ENCODE data around the gene ATP2A2.
"Not testable (repeated sequence)": the region's sequence is repeated elsewhere in the genome, so short reads cannot be mapped to it uniquely, and the experiment has no call there.

The ATP2A2 gene

GRCh38 chr12:110343114-110343513, 62.1 kb downstream of the ATP2A2 start:
- no peak for DNase-seq (ENCODE audit: low read depth)

GRCh38 chr12:110343736-110344555, 62.9 kb downstream of the ATP2A2 start:
- no peak for DNase-seq (ENCODE audit: low read depth)

- no peak for DNase-seq (ENCODE audit: low read depth)
Observed at GRCh38 chr12:110344657-110345056, 63.6 kb downstream of the ATP2A2 start.

GRCh38 chr12:110345176-110345661, 64.2 kb downstream of the ATP2A2 start:
- DNase-seq (ENCODE audit: low read depth) = no peak

GRCh38 chr12:110345963-110346362, 64.9 kb downstream of the ATP2A2 start:
- no peak for DNase-seq (ENCODE audit: low read depth)

- no peak for DNase-seq (ENCODE audit: low read depth)
Observed at GRCh38 chr12:110347767-110348166, 66.7 kb downstream of the ATP2A2 start.

GRCh38 chr12:110348431-110349059, 67.5 kb downstream of the ATP2A2 start:
- no peak for DNase-seq (ENCODE audit: low read depth)

DNA sequence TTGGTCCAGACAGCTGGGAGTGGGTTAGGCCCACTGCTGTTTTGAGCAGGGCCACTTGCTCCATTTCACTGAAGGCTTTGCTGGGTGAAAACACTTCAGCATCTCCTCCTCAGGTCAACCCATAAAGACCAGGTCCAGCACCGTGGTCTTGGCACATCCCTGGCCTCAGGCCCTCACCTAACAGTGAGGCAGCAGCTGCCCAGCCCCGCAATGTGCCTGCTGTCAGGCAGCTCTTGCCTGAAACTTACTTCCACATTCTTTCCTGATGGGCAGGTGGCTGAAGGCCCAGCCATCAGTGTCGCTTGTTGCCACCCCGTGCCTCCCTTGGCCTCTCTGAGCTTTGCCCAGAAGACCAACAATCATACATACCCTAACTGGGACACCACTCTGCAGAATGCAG, 68.0 kb downstream of the ATP2A2 start:
- no peak for DNase-seq (ENCODE audit: low read depth)

- no peak for DNase-seq (ENCODE audit: low read depth)
Observed at GRCh38 chr12:110349514-110350151, 68.6 kb downstream of the ATP2A2 start.

DNA sequence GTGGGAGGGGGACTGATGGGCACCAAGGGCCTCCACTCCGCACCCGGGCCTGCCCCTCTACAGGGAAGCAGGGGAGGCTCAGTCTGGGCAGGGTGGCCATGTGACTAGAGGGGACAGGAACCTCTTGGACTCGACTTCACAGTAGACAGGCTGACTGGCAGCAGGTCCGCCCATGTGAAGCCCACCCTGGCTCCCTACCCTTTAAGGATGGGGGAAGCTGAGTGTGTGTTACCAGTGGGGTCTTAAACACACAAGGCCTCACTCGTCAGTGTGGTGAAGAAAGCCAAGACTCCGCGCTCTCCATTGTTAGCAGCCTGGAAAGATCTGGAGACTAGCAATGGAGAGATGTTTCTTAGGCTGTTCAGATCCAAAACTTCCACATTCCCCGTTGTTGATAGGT, 70.1 kb downstream of the ATP2A2 start:
- no peak for DNase-seq (ENCODE audit: low read depth)

DNA sequence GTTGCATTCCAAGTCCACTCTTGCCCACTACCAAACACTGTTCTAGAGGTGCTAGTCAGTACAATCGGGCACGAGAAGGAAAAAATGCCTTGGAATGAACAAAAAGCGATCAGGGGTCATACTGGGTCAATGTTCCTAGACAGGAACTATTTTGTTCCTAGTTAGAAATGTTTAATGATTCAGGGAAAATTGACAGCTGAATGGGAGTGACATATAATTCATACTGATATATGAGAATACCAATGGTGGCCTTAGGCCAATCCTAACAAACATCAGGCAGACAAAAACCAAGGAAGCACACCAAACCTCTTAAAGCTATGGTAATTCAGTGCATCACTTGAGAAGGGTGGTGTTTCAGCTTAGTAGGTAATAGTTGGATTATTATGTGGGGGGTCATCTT, 71.4 kb downstream of the ATP2A2 start:
- DNase-seq (ENCODE audit: low read depth) = no peak

DNA sequence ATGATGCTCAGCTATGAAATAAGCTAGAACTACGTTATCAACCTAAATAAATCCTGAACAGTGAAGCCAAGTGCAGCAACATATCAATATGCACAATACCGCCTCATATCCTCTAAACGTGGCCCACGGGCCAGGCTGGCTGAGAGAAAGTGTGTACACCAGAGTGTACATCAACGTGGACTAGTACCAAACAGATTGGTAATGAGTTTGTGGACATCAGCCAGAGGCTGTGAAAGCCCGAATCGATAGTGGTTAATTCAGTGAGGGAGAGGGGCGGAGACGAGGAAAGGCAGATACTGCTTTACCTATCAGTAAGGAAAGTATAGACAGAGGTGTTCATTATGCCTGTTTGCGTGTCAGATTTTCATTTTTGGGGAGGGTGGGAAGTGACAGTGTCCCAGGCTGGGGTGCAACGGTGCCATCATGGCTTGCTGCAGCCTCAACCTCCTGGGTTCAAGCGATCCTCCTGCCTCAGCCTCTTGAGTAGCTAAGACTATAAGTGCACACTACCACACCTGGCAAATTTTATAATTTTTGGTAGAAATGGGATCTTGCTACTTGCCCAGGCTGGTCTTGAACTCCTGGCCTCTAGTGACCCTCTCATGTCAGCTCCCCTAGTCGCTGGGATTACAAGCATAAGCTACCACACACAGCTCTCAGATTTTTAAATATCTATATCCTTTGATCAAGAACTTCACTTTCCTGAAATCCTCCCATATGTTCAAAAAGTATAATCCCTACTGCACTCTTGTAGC, 72.3 kb downstream of the ATP2A2 start:
- DNase-seq (ENCODE audit: low read depth) = no peak

DNA sequence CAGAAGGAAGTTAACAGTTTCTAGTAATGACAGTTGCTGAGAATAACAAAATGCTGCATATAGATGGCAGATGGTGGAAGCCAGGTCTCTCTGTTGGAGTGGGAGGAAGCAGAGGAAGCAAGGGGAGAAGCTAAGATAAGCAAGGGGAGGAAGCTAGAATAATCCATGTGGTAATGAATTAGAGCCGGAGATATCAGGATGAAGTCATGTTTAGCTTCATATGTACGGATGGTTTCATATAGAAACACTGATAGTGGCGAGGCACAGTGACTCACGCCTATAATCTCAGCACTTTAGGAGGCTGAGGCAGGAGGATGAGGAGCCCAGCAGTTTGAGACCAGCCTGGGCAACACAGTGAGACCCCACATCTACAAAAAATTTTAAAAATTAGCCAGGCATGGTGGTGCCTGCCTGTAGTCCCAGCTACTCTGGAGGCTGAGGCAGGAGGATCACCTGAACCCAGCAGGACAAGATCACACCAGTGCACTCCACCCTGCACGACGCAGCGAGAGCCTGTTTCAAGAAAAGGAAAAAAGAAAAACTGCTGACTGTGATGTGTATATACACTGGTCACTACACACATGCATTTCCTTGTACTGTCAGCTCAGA, 73.2 kb downstream of the ATP2A2 start:
- DNase-seq (ENCODE audit: low read depth) = no peak

DNA sequence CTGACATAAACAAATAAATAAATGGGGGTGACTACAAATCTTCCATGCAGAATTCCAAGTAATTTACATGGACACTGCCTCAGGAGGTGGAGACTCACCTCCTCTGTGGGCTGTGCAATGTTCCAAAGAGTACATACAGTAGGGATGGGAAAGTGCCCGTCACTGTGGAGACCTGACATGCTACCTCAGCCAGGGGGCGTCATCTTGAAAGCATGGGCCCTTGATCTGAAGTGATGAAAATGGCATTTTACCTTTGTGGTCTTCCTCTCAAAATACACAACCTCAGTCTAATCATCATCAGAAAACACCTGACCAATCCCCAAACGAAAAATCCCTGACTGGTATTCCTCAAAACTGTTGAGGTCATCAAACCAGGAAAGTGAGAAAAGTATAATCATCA, 74.0 kb downstream of the ATP2A2 start:
- no peak for DNase-seq (ENCODE audit: low read depth)

GRCh38 chr12:110358384-110359097, 77.5 kb downstream of the ATP2A2 start:
- DNase-seq (ENCODE audit: low read depth) = not testable (repeated sequence)

DNA sequence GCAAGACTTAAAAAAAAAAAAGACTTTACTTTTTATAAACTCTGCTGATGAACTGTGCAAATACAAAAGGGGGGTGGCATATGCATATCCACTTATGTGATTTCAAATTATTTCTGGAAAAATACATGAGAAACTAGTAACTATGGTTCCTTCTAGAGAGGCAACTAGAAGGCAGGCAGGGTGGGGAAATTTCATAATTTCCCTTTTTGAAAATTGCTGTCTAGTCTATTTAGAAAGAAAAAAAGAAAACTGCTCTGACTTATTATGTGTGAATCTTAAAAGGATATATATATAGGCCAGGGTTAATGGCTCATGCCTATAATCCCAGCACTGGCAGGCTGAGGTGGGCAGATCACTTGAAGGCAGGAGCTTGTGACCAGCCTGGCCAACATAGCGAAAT, 80.2 kb downstream of the ATP2A2 start:
- DNase-seq (ENCODE audit: low read depth) = no peak

DNA sequence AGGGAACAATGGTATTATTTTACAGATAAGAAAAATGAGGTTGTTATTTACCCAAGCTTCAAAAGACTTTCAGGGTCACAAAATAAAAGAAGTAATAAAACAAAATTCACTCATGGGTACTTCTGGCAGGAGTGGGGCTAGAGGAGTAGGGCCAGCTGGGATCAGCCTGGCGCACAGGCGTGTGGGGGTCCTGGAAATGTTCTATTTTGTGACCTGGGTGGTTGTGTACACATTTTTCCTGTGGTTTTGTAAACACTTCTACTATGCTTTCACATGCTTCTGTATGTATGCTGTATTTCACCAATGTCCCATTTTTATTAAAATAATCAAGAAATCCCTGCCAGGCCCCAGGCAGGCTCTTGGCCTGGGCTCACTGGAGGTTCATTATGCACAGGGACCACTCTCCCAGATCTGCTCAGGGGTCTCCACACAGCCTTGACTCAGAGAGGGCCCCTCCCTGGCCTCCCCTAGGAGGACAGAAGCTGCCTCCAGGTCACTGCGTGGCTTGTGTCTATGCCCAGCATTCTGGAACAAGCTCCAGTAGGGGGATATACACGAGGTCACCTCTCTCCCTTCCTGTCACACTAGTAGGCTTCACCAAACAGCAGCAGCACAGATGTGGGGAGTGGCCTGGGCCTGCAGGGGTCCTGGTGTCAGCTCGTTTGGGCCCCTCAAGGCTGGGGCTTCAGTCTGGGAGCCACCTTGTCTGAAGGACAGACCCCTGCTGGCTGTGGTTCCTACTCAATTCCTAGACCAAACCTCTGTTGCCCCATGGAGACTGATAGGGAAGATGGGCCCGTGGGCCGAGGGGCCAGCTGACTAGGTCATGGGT, 84.7 kb downstream of the ATP2A2 start:
- no peak for DNase-seq (ENCODE audit: low read depth)

DNA sequence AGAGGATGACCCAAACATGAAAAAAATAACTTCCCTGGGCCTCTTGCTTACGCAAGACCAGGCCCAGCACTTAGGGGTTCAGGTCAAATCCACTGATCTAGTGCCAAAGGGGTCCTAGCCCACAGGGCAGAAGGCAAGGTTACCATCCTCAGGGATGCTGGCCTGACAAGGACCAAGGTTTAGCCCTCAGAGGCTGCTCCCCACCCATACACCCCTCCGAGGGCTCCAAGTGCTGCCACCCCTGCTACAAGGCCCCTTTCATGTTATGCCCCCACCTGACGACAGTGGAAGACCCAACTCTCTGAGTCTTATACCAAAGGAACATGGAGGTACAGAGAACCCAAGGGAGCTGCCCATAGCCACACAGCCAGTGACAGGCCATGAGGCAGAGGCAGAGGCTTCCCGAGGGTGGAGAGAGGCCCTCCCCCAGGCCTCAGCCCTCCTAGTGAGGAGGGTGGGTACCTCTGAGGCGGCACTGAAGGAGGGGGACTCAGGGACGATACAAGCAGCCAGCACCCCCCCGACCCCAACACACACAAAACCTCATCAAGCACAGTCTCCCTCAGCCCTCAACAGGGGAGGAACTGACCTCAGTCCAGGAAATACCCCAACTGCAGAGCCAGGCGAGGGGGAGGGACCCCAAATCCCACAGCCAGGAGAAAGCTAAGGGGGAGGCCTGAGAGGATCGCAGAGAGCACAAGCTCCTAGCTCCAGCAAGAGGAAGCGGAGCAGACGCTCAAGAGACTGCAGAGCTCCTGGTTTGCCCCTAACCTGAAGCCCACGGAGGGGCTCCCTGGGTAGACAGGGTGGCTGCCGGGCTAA, 85.5 kb downstream of the ATP2A2 start:
- DNase-seq (ENCODE audit: low read depth) = no peak

- DNase-seq (ENCODE audit: low read depth) = no peak
Observed at GRCh38 chr12:110367181-110367864, 86.3 kb downstream of the ATP2A2 start.

Data from activated T-helper 9 cell treated with anti-CD3 and anti-CD28 coated beads, Interleukin-2, amount 50 U/mL, for 16 hours (primary cell).